GM12878 (cell line): ENCODE results near the gene ITSN1. TPM values are rescaled to one million over a fixed set of nuclear protein-coding genes. Genes with fewer than 3 reads are reported as not detected.

Experiments used
- ATAC-seq: fragments of 200-7000 bp; cut with Tn5 transposase; 3 replicates; pipeline ENCODE4 v1.9.1; 2020; ENCODE audit warnings: mild to moderate bottlenecking, moderate library complexity
- BruUV-seq: library from RNA; stranded (reverse); fragments of 400-500 nt; replicated peaks from 2 replicates; lab custom pipeline; 2021; lab: Mats Ljungman, UMichigan
- CTCF ChIA-PET: fragments of 300-600 bp; sonication (Branson Sonifier 250); formaldehyde crosslinking; extraction: SDS; loops from one replicate; lab custom pipeline; 2021; ENCODE audit warnings: inconsistent platforms; lab: Yijun Ruan, JAX
- POLR2A ChIA-PET: fragments of 350-600 bp; formaldehyde crosslinking; extraction: SDS; loops from one replicate; lab custom pipeline; 2021; ENCODE audit warnings: inconsistent platforms; lab: Charles Lee
- RAD21 ChIA-PET: fragments of 300-600 bp; sonication (Branson Sonifier 250); formaldehyde crosslinking; loops from one replicate; lab custom pipeline; 2023; ENCODE audit warnings: antibody characterized with exemption; ENCODE audit not compliant: unreplicated experiment; lab: Charles Lee
- SMC1A ChIA-PET: fragments of 300-600 bp; sonication (Branson Sonifier 250); formaldehyde crosslinking; loops from one replicate; lab custom pipeline; 2023; ENCODE audit not compliant: unreplicated experiment, uncharacterized antibody; lab: Charles Lee
- DNase-seq: peaks from one replicate; pipeline ENCODE4 v3.0.0-alpha.2; 2011; ENCODE audit warnings: low read depth, low spot score
- FAIRE-seq: peaks from 3 replicates; lab custom pipeline; 2011; peaks lifted over from hg19 to GRCh38; lab: Jason Lieb, UNC
- H2AFZ ChIP-seq: 2 replicates; pipeline ENCODE4 v1.6.0; 2011; ENCODE audit warnings: low read depth, low read length, control low read depth; ENCODE audit not compliant: control insufficient read depth
- H3K27ac ChIP-seq: 2 replicates; pipeline ENCODE4 v1.5.1; 2011; ENCODE audit warnings: control low read depth; ENCODE audit not compliant: control insufficient read depth, insufficient read depth
- H3K27me3 ChIP-seq, 2 experiments: replicated peaks in 1 of 2; 2 replicates each; pipeline versions ENCODE4 v1.6.0 to v1.6.1; 2011; ENCODE audit warnings: low read length in 1 of 2; ENCODE audit not compliant: control insufficient read depth in 2 of 2, insufficient read depth in 2 of 2
- H3K36me3 ChIP-seq, 2 experiments: 2 replicates each; pipeline ENCODE4 v1.5.1; 2011; ENCODE audit warnings: low read length in 1 of 2; ENCODE audit not compliant: control insufficient read depth in 2 of 2, insufficient read depth in 2 of 2
- H3K4me1 ChIP-seq: 2 replicates; pipeline ENCODE4 v1.6.1; 2011; ENCODE audit warnings: mild to moderate bottlenecking, low read length, moderate library complexity, mixed read lengths; ENCODE audit not compliant: control insufficient read depth, insufficient read depth
- H3K4me2 ChIP-seq: 2 replicates; pipeline ENCODE4 v1.6.0; 2011; ENCODE audit warnings: control low read depth; ENCODE audit not compliant: control insufficient read depth, insufficient read depth
- H3K4me3 ChIP-seq: fragments of 200-600 bp; sonication (generic); 2 replicates; pipeline ENCODE4 v1.5.1; 2016
- H3K79me2 ChIP-seq: 2 replicates; pipeline ENCODE4 v1.6.0; 2011; ENCODE audit warnings: low read length; ENCODE audit not compliant: control insufficient read depth, insufficient read depth
- H3K9ac ChIP-seq: 2 replicates; pipeline ENCODE4 v1.8.0; 2011; ENCODE audit warnings: low read length, control low read depth, mixed read lengths; ENCODE audit not compliant: control insufficient read depth, insufficient read depth
- H3K9me3 ChIP-seq: replicated peaks from 3 replicates; pipeline ENCODE4 v1.5.1; 2011; ENCODE audit warnings: mild to moderate bottlenecking, low read length; ENCODE audit not compliant: control insufficient read depth, insufficient read depth
- H4K20me1 ChIP-seq: 2 replicates; pipeline ENCODE4 v1.6.0; 2011; ENCODE audit not compliant: control insufficient read depth, insufficient read depth
- ATF2 ChIP-seq: IDR thresholded peaks from 2 replicates; pipeline ENCODE4 v1.6.1; 2012; ENCODE audit warnings: low read length, inconsistent platforms
- KDM1A ChIP-seq: fragments of 200-600 bp; sonication (generic); IDR thresholded peaks from 2 replicates; pipeline ENCODE4 v1.6.1; 2016; ENCODE audit warnings: borderline replicate concordance
- RFX5 ChIP-seq: IDR thresholded peaks from 2 replicates; pipeline ENCODE4 v1.6.1; 2011; ENCODE audit warnings: low read depth, low read length, improper control_type of control experiment
- ZBED1 ChIP-seq: IDR thresholded peaks from 2 replicates; pipeline ENCODE4 v1.6.1; 2016; ENCODE audit warnings: borderline replicate concordance
- WGBS: methylation state at CpG from one replicate; pipeline ENCODE4 v1.1.6; 2016; ENCODE audit warnings: low lambda C conversion rate; ENCODE audit not compliant: insufficient replicate concordance, insufficient coverage; ENCODE audit errors: missing lambda C conversion rate; 5-methylcytosine and 5-hydroxymethylcytosine counted together
- in situ Hi-C: fragments of 300-500 bp; cut with MboI; formaldehyde crosslinking; loops from 9 replicates; pipeline ENCODE4 v1.14.3; 2018; ENCODE audit warnings: mixed read lengths
- intact Hi-C: fragments of 100-400 bp; cut with micrococcal nuclease; formaldehyde crosslinking; loops from one replicate; pipeline ENCODE4 v1.14.2; 2022; ENCODE audit not compliant: unreplicated experiment
- polyA plus RNA-seq, 11 experiments: library from polyadenylated mRNA; depleted of rRNA in 4 of 11; unstranded in 6 of 11; stranded (reverse) in 5 of 11; fragments of >200 nt; fragmentation: Nextera tagmentation in 4 of 11; fragmentation: Illumina TruSeq in 1 of 11; extraction: Ambion mirVana in 4 of 11; extraction: Trizol in 1 of 11; gene quantifications; 1 replicate in 1 of 11; 2 replicates in 10 of 11; pipeline versions ENCODE4 v1.2.1 to v1.2.3, GENCODE V29; 2011 to 2016; ENCODE audit warnings: inconsistent platforms in 2 of 11, missing spikeins in 2 of 11, low read depth in 1 of 11
- total RNA-seq, 4 experiments: library from RNA; depleted of rRNA in 3 of 4; stranded (reverse); fragments of >200 nt in 3 of 4; fragmentation: Illumina TruSeq in 1 of 4; extraction: Trizol in 1 of 4; gene quantifications; 2 replicates each; pipeline versions ENCODE4 v1.2.1 to v1.2.3, GENCODE V29; 2013 to 2021

Gene ITSN1
- total and polyA plus RNA-seq, 10 of the 15 experiments (the other 5 are each of a cell fraction or from before 2014, with no cell fraction given): 0.89 to 10.6 (median 4.8) TPM

GRCh38 chr21:33608559-33608958 is 33.7 kb upstream of the ITSN1 start:
- in situ Hi-C loops: no loop called here
- H3K4me2 ChIP-seq: no peak overlapping the region
- no peak overlapping the region for H3K4me3 ChIP-seq
- BruUV-seq: no TSS peak
- H3K36me3 ChIP-seq: 0 out of 4 replicates have a peak, but pooled peaks cover 0 to 5% of the 10 kb centered on the region in 2 experiments
- H3K4me1 ChIP-seq: no peaks in the 10 kb centered on the region
- TF ChIP-seq RFX5 (no peak), ZBED1 (no peak), ATF2 (no peak), KDM1A (no peak)
- DNase-seq (no peak), FAIRE-seq (no peak), ATAC-seq (no peak)
- H3K9me3 ChIP-seq: no peaks in the 10 kb centered on the region
- H3K27me3 ChIP-seq: no peaks in the 10 kb centered on the region
- 54% methylated on average over 1 of the region's 1 CpG for WGBS
- H3K79me2 ChIP-seq: no peaks in the 10 kb centered on the region
- no peak overlapping the region for H3K27ac ChIP-seq
- no peak overlapping the region for H2AFZ ChIP-seq
- intact Hi-C loops: no loop called here
- H3K9ac ChIP-seq: no peak overlapping the region
- ChIA-PET CTCF (interaction anchor here (0.7 to 0.9 kb wide), 2 partner anchors 89 to 145 kb away, joined by 3 read pairs; no protein-coding TSS in a partner anchor), RAD21 (interaction anchor here (1.4 kb wide), 1 partner anchor 20 kb away, joined by 4 read pairs; the partner anchor contains the start of gene DONSON), POLR2A (no interaction called here), SMC1A (interaction anchor here (0.7 to 2.3 kb wide), 3 partner anchors 8 to 51 kb away, joined by 3 to 8 read pairs (median 4); no protein-coding TSS in a partner anchor)
- H4K20me1 ChIP-seq: no peaks in the 10 kb centered on the region
